A375 (cell line): Measurements from ENCODE around the gene KCNJ14. TPM values are rescaled to one million over a fixed set of nuclear protein-coding genes. Genes with fewer than 3 reads are reported as not detected.

Source experiments
- total RNA-seq: library from RNA; depleted of rRNA; stranded (reverse); fragments of >200 nt; shearing (Covaris generic); gene quantifications from 2 replicates; pipeline ENCODE4 v1.2.3, GENCODE V29; 2014; rRNA removed

The KCNJ14 gene
- total RNA-seq = 2.1 and 3.1 TPM in 2 replicates

GRCh38 chr19:48455171-48455907 is at the start of gene KCNJ14:
KCNJ14 (plus strand) TSS chr19:48455574; CDS start chr19:48461725, 6,151 bp downstream.

DNA sequence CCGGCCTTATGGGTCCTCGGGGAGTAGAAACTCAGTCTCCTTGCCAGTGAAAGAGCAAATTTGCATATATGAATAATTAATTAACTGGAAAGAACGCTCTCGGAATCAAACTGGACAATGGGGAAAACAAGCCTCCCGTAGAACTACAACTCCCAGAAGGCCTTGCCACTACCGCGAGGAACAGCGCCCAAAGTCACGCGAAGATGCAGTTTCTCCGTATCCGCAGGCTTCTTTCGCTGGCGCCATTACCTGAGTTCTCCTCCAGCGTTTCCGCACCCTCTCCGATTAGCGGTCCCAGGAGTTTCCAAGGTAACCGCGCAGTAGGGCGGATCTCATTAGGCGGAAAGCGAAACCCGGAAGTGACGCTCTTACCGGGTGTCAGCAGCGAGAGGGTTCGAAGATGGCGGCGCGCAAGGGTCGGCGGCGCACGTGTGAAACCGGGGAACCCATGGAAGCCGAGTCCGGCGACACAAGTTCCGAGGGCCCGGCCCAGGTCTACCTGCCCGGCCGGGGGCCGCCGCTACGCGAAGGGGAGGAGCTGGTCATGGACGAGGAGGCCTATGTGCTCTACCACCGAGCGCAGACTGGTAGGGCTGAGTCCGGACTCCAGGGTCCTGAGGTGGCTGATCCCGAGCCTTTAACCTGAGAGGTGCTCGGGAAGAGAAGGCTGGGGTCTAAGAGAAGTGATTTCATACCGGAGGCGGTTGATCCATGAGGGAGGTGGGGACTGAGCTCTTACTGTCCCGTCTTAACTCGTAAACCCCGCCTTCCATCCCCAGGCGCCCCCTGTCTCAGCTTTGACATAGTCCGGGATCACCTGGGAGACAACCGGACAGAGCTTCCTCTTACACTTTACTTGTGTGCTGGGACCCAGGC is 9.5 kb upstream of the KCNJ14 start, which contains the start of gene GRWD1:
Gene GRWD1 (plus strand): TSS at position 378 of the 876 bp plus-strand sequence. CDS start 23 bp downstream, at position 401.

DNA sequence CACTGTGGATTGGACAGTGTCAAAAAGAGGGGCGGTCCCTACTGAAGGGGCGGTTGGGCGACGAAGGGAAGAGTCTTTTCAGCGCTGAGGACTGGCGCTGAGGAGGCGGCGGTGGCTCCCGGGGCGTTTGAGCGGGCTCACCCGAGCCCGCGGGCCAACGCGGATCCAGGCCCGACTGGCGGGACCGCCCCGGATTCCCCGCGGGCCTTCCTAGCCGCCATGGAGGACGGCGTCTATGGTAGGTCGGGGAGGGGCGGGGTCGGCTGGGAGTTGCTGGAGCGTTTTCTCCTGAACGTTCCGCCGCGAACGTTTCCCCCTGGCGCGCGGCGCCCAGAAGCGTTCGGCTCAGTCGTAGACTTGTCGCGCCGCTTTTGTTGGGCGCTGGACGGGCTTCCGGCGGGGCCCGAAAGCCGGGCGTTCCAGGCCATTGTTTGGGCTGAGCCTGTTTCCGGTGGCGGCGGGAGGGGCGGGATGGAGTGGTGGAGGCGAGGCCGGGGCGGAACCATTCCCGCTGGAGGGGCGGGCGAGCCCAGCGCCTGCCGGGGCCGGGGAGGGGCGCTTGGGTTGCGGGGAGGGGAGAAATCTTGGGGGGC is 14.0 kb downstream of the KCNJ14 start, which contains the start of gene CYTH2:
Gene CYTH2 (plus strand): TSS at position 81 of the 593 bp plus-strand sequence. CDS start 139 bp downstream, at position 220.

GRCh38 chr19:48511800-48512503 is 56.6 kb downstream of the KCNJ14 start, which contains the start of gene LMTK3:
LMTK3 (minus strand) TSS chr19:48511835; CDS start chr19:48511576, 259 bp downstream.

Other genes with a start within 250 kb of the KCNJ14 start
- gene CARD8, start 199.7 kb upstream of the KCNJ14 start, total RNA-seq = 15.3 and 17.5 TPM in 2 replicates
- 0.05 TPM in 1 of 2 replicates, not detected in the other for gene ZNF114, start 185.5 kb upstream of the KCNJ14 start, total RNA-seq
- 90.4 and 123 TPM in 2 replicates for gene EMP3, start 130.0 kb upstream of the KCNJ14 start, total RNA-seq
- gene TMEM143, start 91.6 kb upstream of the KCNJ14 start, total RNA-seq = 4.2 and 9.2 TPM in 2 replicates
- gene SYNGR4, start 91.2 kb upstream of the KCNJ14 start, total RNA-seq = not detected in 2 replicates
- gene KDELR1, start 64.0 kb upstream of the KCNJ14 start, total RNA-seq = 48.7 and 57.4 TPM in 2 replicates
- gene GRIN2D, start 61.9 kb upstream of the KCNJ14 start, total RNA-seq = not detected in 2 replicates
- 79.1 and 89.2 TPM in 2 replicates for gene GRWD1, start 9.6 kb upstream of the KCNJ14 start, total RNA-seq
- gene CYTH2, start 13.8 kb downstream of the KCNJ14 start, total RNA-seq = 84.3 and 86.4 TPM in 2 replicates
- gene LMTK3, start 56.3 kb downstream of the KCNJ14 start, total RNA-seq = 0.37 TPM in 1 of 2 replicates, not detected in the other
- gene SULT2B1, start 96.6 kb downstream of the KCNJ14 start, total RNA-seq = not detected in 2 replicates
- not detected in 2 replicates for gene SPACA4, start 151.2 kb downstream of the KCNJ14 start, total RNA-seq
- 1.8 and 2.0 TPM in 2 replicates for gene FAM83E, start 159.5 kb downstream of the KCNJ14 start, total RNA-seq
- gene RPL18, start 163.6 kb downstream of the KCNJ14 start, total RNA-seq = 2,777 and 2,986 TPM in 2 replicates
- gene SPHK2, start 163.9 kb downstream of the KCNJ14 start, total RNA-seq = 16.5 and 19.3 TPM in 2 replicates
- 18.2 and 19.2 TPM in 2 replicates for gene DBP, start 181.8 kb downstream of the KCNJ14 start, total RNA-seq
- gene CA11, start 190.6 kb downstream of the KCNJ14 start, total RNA-seq = 2.6 and 2.8 TPM in 2 replicates
- gene NTN5, start 217.4 kb downstream of the KCNJ14 start, total RNA-seq = 0.21 TPM in 1 of 2 replicates, not detected in the other
- not detected in 2 replicates for gene FUT2, start 240.4 kb downstream of the KCNJ14 start, total RNA-seq